GM13976 (cell line): ENCODE data around the gene FBN1.

ENCODE experiments used
- DNase-seq: peaks from one replicate; pipeline ENCODE4 v3.0.0; 2012; ENCODE audit warnings: low spot score
- in situ Hi-C: fragments of 300-500 bp; cut with MboI; formaldehyde crosslinking; loops from one replicate; pipeline ENCODE4 v1.12.0; 2022; ENCODE audit warnings: low sequenced_read_pairs, mixed read lengths, inconsistent platforms; ENCODE audit not compliant: unreplicated experiment
- TF ChIP-seq, protein P1 (sequence below): IDR thresholded peaks from 2 replicates; pipeline ENCODE4 v1.5.1; 2012; ENCODE audit warnings: borderline replicate concordance, mild to moderate bottlenecking; ENCODE audit not compliant: insufficient read depth; ENCODE audit errors: extremely low read depth, missing control alignments, control extremely low read depth

Gene FBN1

DNA sequence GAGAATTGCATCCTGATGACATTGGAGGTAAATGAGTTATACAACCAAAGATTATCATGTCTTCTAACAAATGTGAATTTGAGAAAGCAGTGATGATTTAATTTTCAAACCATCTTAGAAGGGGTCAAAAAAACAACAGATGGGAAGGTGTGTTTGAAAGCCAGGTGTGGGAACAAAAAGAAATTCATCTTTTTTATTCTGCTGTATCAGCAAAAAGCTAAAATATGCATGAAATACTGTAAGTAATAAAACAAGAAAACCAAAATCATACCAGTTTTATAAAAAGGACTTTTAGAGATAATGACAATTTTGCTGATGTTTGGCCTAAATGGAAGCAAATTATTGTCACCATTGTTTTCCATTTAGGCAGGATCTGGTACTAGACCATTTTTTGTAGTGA, 145.5 kb downstream of the FBN1 start:
- in situ Hi-C loops: no loop called here
- DNase-seq: no peak
- TF ChIP-seq, protein P1, sequence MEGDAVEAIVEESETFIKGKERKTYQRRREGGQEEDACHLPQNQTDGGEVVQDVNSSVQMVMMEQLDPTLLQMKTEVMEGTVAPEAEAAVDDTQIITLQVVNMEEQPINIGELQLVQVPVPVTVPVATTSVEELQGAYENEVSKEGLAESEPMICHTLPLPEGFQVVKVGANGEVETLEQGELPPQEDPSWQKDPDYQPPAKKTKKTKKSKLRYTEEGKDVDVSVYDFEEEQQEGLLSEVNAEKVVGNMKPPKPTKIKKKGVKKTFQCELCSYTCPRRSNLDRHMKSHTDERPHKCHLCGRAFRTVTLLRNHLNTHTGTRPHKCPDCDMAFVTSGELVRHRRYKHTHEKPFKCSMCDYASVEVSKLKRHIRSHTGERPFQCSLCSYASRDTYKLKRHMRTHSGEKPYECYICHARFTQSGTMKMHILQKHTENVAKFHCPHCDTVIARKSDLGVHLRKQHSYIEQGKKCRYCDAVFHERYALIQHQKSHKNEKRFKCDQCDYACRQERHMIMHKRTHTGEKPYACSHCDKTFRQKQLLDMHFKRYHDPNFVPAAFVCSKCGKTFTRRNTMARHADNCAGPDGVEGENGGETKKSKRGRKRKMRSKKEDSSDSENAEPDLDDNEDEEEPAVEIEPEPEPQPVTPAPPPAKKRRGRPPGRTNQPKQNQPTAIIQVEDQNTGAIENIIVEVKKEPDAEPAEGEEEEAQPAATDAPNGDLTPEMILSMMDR: no peak

- TF ChIP-seq, protein P1: no peak
- DNase-seq: no peak
- in situ Hi-C loops: no loop called here
Measured at GRCh38 chr15:48498828-48499227, 146.7 kb downstream of the FBN1 start.

DNA sequence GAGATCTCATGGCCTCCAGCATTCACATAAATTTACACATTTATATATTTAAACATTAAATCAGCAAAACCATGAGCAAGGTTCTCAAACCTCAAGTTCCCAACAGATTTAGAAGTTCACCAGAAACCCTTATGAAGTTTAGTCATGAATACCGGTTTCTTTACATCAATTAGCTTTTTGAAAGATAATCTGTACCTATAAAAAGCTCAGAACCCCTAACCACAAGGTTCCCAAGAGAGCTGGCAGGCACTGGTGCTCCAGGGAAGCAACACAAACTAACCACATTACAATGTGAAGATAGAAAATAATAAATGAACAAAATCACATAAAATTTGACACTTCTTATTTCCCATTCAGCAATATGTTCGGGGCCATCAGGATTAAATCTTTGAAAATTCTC, 150.9 kb downstream of the FBN1 start:
- in situ Hi-C loops: no loop called here
- no peak for DNase-seq
- TF ChIP-seq, protein P1: no peak

GRCh38 chr15:48493763-48494225, 151.7 kb downstream of the FBN1 start:
- TF ChIP-seq, protein P1: no peak
- in situ Hi-C loops: no loop called here
- no peak for DNase-seq

GRCh38 chr15:48493084-48493762, 152.3 kb downstream of the FBN1 start:
- TF ChIP-seq, protein P1: no peak
- in situ Hi-C loops: no loop called here
- no peak for DNase-seq

DNA sequence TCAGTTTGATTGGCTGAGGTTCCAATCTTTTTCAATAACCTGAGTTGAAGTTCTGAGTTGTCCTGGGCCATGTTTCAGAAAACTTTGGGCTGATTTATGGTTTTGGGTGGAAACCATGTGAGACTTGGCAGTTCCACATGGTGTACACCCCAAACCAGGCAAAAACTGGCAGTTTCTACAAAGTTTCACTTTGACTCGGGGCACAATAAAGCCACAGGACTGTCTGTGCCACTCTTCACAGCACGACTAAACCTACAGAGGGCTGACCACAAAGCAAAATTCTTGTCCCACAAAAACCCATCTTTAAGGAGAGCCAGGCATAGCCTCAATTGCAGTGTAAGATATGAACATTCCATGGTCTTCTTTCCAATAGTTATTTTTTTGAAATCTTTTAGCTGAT, 159.3 kb downstream of the FBN1 start:
- no peak for DNase-seq
- in situ Hi-C loops: no loop called here
- TF ChIP-seq, protein P1: no peak
